Mesothelial cell of epicardium (in vitro differentiated cells): Measurements from ENCODE around the gene IER5L. TPM values are rescaled to one million over a fixed set of nuclear protein-coding genes. Genes with fewer than 3 reads are reported as not detected.
"Not testable (repeated sequence)": the region's sequence is repeated elsewhere in the genome, so short reads cannot be mapped to it uniquely, and the experiment has no call there.

Experiments used
- DNase-seq, 2 experiments: peaks; one replicate each; pipeline ENCODE4 v3.0.0; 2021; ENCODE audit warnings: low spot score in 2 of 2; ENCODE audit not compliant: unreplicated experiment in 2 of 2
- H3K27ac Mint-ChIP-seq: 2 replicates; pipeline ENCODE4 v1.8.0; 2021; ENCODE audit warnings: mixed read lengths
- H3K27me3 Mint-ChIP-seq: 2 replicates; pipeline ENCODE4 v1.8.0; 2021; ENCODE audit warnings: low read depth, mixed read lengths
- H3K36me3 Mint-ChIP-seq: 2 replicates; pipeline ENCODE4 v1.8.0; 2021; ENCODE audit warnings: mixed read lengths
- H3K4me1 Mint-ChIP-seq: 2 replicates; pipeline ENCODE4 v1.8.0; 2021; ENCODE audit warnings: mixed read lengths
- H3K4me3 Mint-ChIP-seq: 2 replicates; pipeline ENCODE4 v1.8.0; 2021; ENCODE audit warnings: mild to moderate bottlenecking, moderate library complexity, mixed read lengths
- H3K9me3 Mint-ChIP-seq: 2 replicates; pipeline ENCODE4 v1.8.0; 2021; ENCODE audit warnings: mixed read lengths
- total RNA-seq: library from RNA; stranded (reverse); gene quantifications from 3 replicates; pipeline ENCODE4 v1.2.1, GENCODE V29; 2021
- TF ChIP-seq, protein P1 (sequence below): fragments of 200-600 bp; sonication (generic); IDR thresholded peaks from one replicate; pipeline ENCODE4 v1.5.0; 2021; ENCODE audit warnings: antibody characterized with exemption; ENCODE audit not compliant: unreplicated experiment

IER5L gene
- total RNA-seq, 1 donor from 2014 or later, result 34.7 TPM

DNA sequence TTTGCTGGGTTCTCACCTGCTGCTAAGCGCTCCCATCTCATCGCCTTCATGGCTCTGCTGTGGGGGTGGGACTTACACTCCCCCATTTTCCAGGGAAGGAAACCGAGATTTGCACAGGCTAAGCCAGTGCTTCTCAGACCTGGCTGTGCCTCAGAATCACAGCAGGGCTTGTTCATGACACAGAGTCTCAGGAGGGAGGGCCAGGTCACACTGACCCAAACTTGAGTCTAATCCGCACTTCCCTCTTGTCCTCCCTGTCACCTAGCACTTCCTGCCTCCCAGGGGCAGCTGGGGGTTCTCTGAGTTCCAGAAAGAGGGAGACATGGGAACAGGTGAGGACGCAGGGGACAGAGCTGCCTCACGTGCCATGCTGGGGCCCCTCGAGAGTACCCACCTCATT is 15.6 kb upstream of the IER5L start:
- TF ChIP-seq, protein P1, sequence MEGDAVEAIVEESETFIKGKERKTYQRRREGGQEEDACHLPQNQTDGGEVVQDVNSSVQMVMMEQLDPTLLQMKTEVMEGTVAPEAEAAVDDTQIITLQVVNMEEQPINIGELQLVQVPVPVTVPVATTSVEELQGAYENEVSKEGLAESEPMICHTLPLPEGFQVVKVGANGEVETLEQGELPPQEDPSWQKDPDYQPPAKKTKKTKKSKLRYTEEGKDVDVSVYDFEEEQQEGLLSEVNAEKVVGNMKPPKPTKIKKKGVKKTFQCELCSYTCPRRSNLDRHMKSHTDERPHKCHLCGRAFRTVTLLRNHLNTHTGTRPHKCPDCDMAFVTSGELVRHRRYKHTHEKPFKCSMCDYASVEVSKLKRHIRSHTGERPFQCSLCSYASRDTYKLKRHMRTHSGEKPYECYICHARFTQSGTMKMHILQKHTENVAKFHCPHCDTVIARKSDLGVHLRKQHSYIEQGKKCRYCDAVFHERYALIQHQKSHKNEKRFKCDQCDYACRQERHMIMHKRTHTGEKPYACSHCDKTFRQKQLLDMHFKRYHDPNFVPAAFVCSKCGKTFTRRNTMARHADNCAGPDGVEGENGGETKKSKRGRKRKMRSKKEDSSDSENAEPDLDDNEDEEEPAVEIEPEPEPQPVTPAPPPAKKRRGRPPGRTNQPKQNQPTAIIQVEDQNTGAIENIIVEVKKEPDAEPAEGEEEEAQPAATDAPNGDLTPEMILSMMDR, result no peak
- H3K4me1 Mint-ChIP-seq, result peaks cover 10% of the 10 kb centered on the region
- DNase-seq, result no peak
- no peak overlapping the region for H3K4me3 Mint-ChIP-seq
- H3K27me3 Mint-ChIP-seq, result no peaks in the 10 kb centered on the region
- peaks cover 2% of the 10 kb centered on the region for H3K36me3 Mint-ChIP-seq
- H3K27ac Mint-ChIP-seq, result no peak overlapping the region
- no peaks in the 10 kb centered on the region for H3K9me3 Mint-ChIP-seq

DNA sequence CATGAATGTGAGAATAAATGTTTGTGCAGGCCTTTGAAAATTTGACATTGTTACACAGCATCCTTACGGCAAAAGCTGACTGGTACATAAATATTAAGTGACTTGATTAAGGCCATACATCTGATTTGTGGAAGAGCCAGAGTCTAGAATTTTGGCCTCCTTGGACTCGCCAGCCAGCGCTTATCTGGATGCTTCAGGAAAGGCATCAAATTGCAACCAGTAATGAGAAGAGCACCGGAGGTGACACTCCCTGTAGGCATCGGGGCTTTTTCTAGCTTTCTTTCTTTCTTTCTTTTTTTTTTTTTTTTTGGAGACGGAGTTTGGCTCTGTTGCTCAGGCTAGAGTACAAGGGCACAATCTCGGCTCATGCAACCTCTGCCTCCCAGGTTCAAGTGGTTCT is 13.2 kb upstream of the IER5L start:
- Mint-ChIP-seq H3K36me3 (peaks cover 2% of the 10 kb centered on the region), H3K4me1 (no peaks in the 10 kb centered on the region)
- TF ChIP-seq, protein P1, result no peak

DNA sequence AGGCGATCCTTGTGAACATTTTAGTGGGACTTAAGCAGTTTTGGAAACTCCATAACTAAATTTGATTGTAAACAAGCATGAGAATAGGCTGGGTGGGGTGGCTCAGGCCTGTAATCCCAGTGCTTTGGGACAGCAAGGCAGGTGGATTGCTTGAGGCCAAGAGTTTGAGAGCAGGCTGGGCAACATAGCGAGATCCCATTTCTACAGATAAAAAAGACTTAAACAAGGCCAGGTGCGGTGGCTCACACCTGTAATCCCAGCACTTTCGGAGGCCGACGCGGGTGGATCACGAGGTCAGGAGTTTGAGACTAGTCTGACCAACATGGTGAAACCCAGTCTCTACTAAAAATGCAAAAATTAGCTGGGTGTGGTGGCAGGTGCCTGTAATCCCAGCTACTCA is 11.9 kb upstream of the IER5L start:
- not testable (repeated sequence) for H3K4me3 Mint-ChIP-seq, H3K9me3 Mint-ChIP-seq, H3K27me3 Mint-ChIP-seq, DNase-seq, H3K36me3 Mint-ChIP-seq, H3K4me1 Mint-ChIP-seq, H3K27ac Mint-ChIP-seq

More for the DNA sequence above, 13.2 kb upstream of the IER5L start:
- Mint-ChIP-seq H3K4me3 (no peak overlapping the region), H3K27me3 (no peaks in the 10 kb centered on the region), H3K27ac (no peak overlapping the region), H3K9me3 (peaks cover 3% of the 10 kb centered on the region)
- DNase-seq, result no peak

DNA sequence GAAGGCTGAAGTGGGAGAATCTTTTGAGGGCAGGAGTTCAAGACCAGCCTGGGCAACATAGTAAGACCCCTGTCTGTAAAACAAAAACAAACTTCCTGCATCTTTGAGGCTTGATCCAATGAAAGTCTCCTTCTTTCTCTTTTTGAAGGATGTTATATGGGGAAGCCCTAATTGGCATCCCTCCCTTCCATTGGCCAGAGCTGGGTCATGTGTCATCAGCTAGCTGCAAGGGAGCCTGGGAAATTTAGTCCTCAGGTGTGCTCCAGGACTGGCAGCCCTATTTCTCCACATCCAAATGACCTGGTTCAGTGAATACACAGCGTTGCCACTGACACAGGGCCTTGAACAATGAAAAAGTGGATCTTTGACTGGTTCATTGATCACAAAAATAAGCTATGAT is 9.0 kb upstream of the IER5L start:
- TF ChIP-seq, protein P1, result no peak
- Mint-ChIP-seq H3K9me3 (peaks cover 3% of the 10 kb centered on the region), H3K36me3 (peaks cover 2% of the 10 kb centered on the region), H3K4me3 (no peak overlapping the region), H3K4me1 (peaks cover 24% of the 10 kb centered on the region), H3K27ac (no peak overlapping the region), H3K27me3 (no peaks in the 10 kb centered on the region)
- no peak for DNase-seq

DNA sequence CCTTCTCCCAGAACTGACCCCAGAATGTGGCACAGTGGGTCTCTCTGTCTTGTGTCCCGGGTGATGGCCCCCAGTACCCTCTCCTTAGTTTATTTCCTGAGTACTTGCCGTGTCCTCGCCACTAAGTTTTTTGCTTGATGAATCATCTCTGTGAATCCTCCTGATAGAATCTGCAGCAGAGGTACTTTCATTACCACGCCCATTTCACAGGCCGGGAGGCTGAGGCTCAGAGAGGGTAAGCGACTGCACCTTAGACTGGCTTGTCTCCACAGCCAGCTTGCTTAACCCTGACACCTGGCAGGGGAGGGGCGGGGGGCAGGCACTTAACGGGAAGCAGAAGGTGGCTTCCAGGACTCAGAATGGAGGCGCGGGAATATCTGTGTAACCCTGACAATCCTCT is 7.9 kb upstream of the IER5L start:
- H3K27ac Mint-ChIP-seq, result no peak overlapping the region
- no peak overlapping the region for H3K4me3 Mint-ChIP-seq
- H3K36me3 Mint-ChIP-seq, result no peaks in the 10 kb centered on the region
- H3K9me3 Mint-ChIP-seq, result peaks cover 3% of the 10 kb centered on the region
- TF ChIP-seq, protein P1, result no peak
- peaks cover 24% of the 10 kb centered on the region for H3K4me1 Mint-ChIP-seq
- H3K27me3 Mint-ChIP-seq, result no peaks in the 10 kb centered on the region
- no peak for DNase-seq

DNA sequence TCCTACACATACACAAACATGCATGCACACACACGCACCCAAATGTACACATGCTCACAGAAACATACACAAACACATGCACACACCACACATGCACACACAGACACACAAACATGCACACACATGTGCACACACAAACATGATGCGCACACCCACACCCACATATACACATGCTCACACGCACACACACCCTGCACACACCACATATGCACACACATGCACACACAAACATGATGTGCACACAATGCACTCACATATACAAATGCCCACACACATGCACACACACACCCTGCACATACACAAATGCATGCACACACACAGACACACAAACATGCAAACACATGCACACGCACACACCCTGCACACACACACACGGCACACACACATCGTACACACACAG is 7.3 kb upstream of the IER5L start:
- no peak overlapping the region for H3K27ac Mint-ChIP-seq
- no peaks in the 10 kb centered on the region for H3K36me3 Mint-ChIP-seq

More for the DNA sequence above, 7.3 kb upstream of the IER5L start:
- no peak for DNase-seq
- no peaks in the 10 kb centered on the region for H3K27me3 Mint-ChIP-seq
- TF ChIP-seq, protein P1, result no peak
- H3K9me3 Mint-ChIP-seq, result peaks cover 3% of the 10 kb centered on the region
- no peak overlapping the region for H3K4me3 Mint-ChIP-seq
- peaks cover 24% of the 10 kb centered on the region for H3K4me1 Mint-ChIP-seq
